Heart left ventricle (tissue), 13 donors: Measurements from ENCODE around the gene NOL9.

Experiments used
- POLR2A ChIP-seq, 2 donors: fragments of 450-650 bp; IDR thresholded peaks; one replicate each; pipeline ENCODE4 v1.6.1; 2017; ENCODE audit warnings: antibody characterized with exemption in 2 of 2, mild to moderate bottlenecking in 2 of 2, moderate library complexity in 2 of 2
- TF ChIP-seq, protein P1 (sequence below), 12 donors: fragments of 200-600 bp; sonication (generic) in 4 of 12; IDR thresholded peaks; one replicate each; pipeline versions ENCODE4 v1.5.0 to v1.8.0; 2018 to 2022; ENCODE audit warnings: antibody characterized with exemption in 12 of 12, mild to moderate bottlenecking in 5 of 12
- donor health status: ischemic (EF 13 %, LVEDD 7.1; RV severe dilation, severe dysfunction).
- donor health status: DM: no; HTN: yes; CAD: no.
- donor health status: DM: no; HTN: no; CAD: no.
- donor health status: ischemic (EF 25% LVEDD 6.9; RV normal size, moderate dysfunction).
- donor health status: ischemic (EF 25% LVEDD 5.7; RV mildly dilated, moderate dysfunction).
- donor health status: ischemic (EF 35%, LVEDD 5.7; RV mildly dilated, moderate dysfunction).
- donor health status: nonischemic (EF 11% LVEDD 7.7; RV severe dilation, severe dysfunction).
- donor health status: DM: yes; HTN: yes; CAD: no.
- donor health status: PGD.
- donor health status: ischemic (EF 29% LVEDD 5.4; RV normal size, mild dysfunction).
- donor health status: nonischemic (EF 23%, LVEDD 6.1; RV moderate dilation, normal function).

DNA sequence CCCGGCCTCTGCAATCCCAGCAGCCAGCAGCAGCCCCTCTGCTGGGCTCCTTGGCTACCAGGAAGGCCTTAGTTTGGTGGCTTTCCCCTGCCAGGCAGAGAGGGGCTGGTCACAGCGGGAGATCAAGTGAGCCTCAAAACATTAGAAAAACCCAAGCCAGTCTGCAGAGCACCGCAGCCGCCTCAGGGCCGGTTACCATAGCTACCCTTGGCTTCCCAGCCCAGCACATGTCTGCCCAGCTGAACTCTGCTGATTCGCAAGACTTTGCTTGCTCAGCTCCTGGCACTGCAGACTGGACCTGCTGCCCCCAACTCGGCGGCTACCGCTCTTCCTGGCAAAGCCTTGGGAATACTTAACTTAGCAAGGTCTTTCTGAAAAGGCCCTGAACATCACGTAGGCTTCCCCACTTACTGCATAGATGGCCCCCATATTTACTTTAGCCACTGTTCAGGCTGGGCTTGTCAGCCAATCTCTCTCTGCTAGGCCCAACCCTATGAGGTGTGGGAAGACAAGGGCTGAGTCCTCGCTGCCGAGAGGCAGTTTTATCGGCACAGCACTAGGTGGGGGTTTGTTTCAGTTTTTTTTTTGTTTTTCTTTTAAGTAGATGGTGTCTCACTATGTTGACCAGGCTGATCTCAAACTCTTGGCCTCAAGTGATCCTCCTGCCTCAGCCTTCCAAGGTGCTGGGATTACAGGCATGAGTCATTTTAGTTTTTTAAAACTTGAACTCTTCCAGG is 34.2 kb downstream of the NOL9 start:
- TF ChIP-seq, protein P1, sequence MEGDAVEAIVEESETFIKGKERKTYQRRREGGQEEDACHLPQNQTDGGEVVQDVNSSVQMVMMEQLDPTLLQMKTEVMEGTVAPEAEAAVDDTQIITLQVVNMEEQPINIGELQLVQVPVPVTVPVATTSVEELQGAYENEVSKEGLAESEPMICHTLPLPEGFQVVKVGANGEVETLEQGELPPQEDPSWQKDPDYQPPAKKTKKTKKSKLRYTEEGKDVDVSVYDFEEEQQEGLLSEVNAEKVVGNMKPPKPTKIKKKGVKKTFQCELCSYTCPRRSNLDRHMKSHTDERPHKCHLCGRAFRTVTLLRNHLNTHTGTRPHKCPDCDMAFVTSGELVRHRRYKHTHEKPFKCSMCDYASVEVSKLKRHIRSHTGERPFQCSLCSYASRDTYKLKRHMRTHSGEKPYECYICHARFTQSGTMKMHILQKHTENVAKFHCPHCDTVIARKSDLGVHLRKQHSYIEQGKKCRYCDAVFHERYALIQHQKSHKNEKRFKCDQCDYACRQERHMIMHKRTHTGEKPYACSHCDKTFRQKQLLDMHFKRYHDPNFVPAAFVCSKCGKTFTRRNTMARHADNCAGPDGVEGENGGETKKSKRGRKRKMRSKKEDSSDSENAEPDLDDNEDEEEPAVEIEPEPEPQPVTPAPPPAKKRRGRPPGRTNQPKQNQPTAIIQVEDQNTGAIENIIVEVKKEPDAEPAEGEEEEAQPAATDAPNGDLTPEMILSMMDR (IDR thresholded peaks at IDR 0.05) = no peak
- no peak for TF ChIP-seq POLR2A (IDR thresholded peaks at IDR 0.05)
